Measurements from ENCODE around the gene LECT2. TPM values are rescaled to one million over a fixed set of nuclear protein-coding genes. Genes with fewer than 3 reads are reported as not detected.

The LECT2 gene
- total RNA-seq, 1 experiment from 2014 or later, result not detected

DNA sequence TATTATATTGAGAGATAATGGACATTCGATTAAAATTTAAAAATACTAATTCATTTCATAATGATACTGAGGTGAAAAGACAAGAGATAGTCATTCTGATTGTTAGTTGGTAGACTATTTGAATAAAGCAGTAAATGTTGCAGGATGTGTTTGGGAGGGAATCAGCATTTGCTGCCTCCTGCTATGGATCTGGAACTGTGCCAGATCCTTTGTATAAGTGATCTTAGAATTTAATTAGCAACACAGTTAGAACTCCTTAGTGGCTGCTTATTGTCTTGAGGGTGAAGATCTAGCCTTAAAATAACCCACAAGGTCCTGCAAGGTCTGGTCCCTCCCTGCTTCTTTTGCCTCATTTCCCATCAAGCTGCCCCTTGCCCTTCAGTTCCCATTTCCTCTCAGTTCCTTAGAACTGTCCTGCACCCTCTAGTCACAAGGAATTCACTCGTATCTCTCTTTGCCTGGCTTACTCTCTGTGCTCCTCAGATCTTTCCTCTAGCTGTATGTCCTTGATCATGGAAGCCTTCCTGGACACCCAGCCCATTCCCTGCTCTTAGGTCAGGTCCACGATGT, 12.5 kb downstream of the LECT2 start (continued):
- TF ChIP-seq, protein P1, sequence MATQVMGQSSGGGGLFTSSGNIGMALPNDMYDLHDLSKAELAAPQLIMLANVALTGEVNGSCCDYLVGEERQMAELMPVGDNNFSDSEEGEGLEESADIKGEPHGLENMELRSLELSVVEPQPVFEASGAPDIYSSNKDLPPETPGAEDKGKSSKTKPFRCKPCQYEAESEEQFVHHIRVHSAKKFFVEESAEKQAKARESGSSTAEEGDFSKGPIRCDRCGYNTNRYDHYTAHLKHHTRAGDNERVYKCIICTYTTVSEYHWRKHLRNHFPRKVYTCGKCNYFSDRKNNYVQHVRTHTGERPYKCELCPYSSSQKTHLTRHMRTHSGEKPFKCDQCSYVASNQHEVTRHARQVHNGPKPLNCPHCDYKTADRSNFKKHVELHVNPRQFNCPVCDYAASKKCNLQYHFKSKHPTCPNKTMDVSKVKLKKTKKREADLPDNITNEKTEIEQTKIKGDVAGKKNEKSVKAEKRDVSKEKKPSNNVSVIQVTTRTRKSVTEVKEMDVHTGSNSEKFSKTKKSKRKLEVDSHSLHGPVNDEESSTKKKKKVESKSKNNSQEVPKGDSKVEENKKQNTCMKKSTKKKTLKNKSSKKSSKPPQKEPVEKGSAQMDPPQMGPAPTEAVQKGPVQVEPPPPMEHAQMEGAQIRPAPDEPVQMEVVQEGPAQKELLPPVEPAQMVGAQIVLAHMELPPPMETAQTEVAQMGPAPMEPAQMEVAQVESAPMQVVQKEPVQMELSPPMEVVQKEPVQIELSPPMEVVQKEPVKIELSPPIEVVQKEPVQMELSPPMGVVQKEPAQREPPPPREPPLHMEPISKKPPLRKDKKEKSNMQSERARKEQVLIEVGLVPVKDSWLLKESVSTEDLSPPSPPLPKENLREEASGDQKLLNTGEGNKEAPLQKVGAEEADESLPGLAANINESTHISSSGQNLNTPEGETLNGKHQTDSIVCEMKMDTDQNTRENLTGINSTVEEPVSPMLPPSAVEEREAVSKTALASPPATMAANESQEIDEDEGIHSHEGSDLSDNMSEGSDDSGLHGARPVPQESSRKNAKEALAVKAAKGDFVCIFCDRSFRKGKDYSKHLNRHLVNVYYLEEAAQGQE (IDR thresholded peaks at IDR 0.05; ENCODE audit: low read depth), result no peak
- no peak for TF ChIP-seq EZH2phosphoT487 (IDR thresholded peaks at IDR 0.05; ENCODE audit: borderline replicate concordance)
- TF ChIP-seq, protein P2, sequence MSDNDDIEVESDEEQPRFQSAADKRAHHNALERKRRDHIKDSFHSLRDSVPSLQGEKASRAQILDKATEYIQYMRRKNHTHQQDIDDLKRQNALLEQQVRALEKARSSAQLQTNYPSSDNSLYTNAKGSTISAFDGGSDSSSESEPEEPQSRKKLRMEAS (IDR thresholded peaks at IDR 0.05), result no peak
- no peak for TF ChIP-seq RAD21 (IDR thresholded peaks at IDR 0.05; ENCODE audit: low read depth)

DNA sequence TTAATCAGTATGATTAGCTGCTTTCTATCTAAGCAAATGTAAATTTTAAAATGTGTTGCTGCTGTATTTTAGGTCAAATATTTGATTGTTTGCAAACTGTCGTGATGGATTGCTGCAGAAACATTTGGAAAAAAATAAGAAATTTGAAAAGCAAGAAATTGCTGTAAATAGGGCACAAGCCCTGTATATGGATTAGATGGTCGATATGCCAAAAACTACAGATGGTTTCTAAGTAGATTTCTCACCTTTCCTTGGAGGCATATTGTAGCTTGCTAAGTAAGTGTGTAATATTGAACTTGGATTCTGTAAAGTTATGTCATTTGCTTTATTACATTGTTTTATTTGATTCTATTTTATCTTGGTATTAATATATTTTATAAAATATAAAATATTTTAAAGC, 13.1 kb downstream of the LECT2 start:
- no peaks in the 10 kb centered on the region for H3K9me3 ChIP-seq (ENCODE audit: control insufficient read depth in 1 of 2, insufficient read depth in 1 of 2, low read depth in 1 of 2, low read length in 2 of 2)
- no peak overlapping the region for H2AFZ ChIP-seq (ENCODE audit: low read depth, low read length, poor library complexity, severe bottlenecking)
- H3K27ac ChIP-seq (ENCODE audit: low read depth, low read length), result no peak overlapping the region
- ChIA-PET RAD21 (ENCODE audit: low non-redundant PET in 1 of 2, low total read pairs in 2 of 2, uncharacterized antibody in 2 of 2, unreplicated experiment in 2 of 2) (no interaction called here), POLR2A (no interaction called here), CTCF (no interaction called here)
- H3K9ac ChIP-seq (ENCODE audit: low read length), result no peak overlapping the region
- DNase-seq (ENCODE audit: low read depth, low spot score), result no peak
- no peak overlapping the region for H3K4me3 ChIP-seq (replicated peaks in 1 of 2; ENCODE audit: low read depth in 1 of 2, low read length in 2 of 2)
- BruUV-seq (replicated peaks), result no TSS peak
- no peaks in the 10 kb centered on the region for H3K4me1 ChIP-seq (ENCODE audit: control insufficient read depth in 1 of 2, insufficient read depth in 2 of 2, low read length in 2 of 2)
- peaks cover 47% of the 10 kb centered on the region for H3K27me3 ChIP-seq (ENCODE audit: insufficient read depth, low read length)
- no peaks in the 10 kb centered on the region for H3K36me3 ChIP-seq (ENCODE audit: control insufficient read depth in 1 of 2, insufficient read depth in 2 of 2, low read length in 2 of 2)
- no peaks in the 10 kb centered on the region for H4K20me1 ChIP-seq (ENCODE audit: insufficient read depth)
- H3K9me2 ChIP-seq (ENCODE audit: insufficient read depth), result no peaks in the 10 kb centered on the region
- H3K79me2 ChIP-seq (ENCODE audit: insufficient read depth, low read length), result no peaks in the 10 kb centered on the region
- ATAC-seq, result no peak
- intact Hi-C loops (cut with micrococcal nuclease), result loop anchor here (10.0 kb wide), 1 partner anchor 273 kb away; no protein-coding TSS in a partner anchor
- H3K4me2 ChIP-seq (ENCODE audit: low read length), result no peak overlapping the region
- no peak for TF ChIP-seq EZH2phosphoT487 (IDR thresholded peaks at IDR 0.05; ENCODE audit: borderline replicate concordance)
- TF ChIP-seq, protein P2 (IDR thresholded peaks at IDR 0.05), result no peak
- TF ChIP-seq EZH2 (IDR thresholded peaks at IDR 0.05), result no peak
- no peak for TF ChIP-seq TCF7L2 (IDR thresholded peaks at IDR 0.05; ENCODE audit: borderline replicate concordance, extremely low read depth, insufficient read depth, insufficient read length)
- no peak for TF ChIP-seq ELF1 (IDR thresholded peaks at IDR 0.05; ENCODE audit: borderline replicate concordance, low read depth)
- no peak for TF ChIP-seq CEBPB (IDR thresholded peaks at IDR 0.05; ENCODE audit: low read depth)
- no peak for TF ChIP-seq CBX3 (IDR thresholded peaks at IDR 0.05; ENCODE audit: low read depth)
- TF ChIP-seq SIN3A (IDR thresholded peaks at IDR 0.05; ENCODE audit: low read depth), result no peak
- TF ChIP-seq, protein P1 (IDR thresholded peaks at IDR 0.05; ENCODE audit: low read depth), result no peak
- TF ChIP-seq, protein P3, sequence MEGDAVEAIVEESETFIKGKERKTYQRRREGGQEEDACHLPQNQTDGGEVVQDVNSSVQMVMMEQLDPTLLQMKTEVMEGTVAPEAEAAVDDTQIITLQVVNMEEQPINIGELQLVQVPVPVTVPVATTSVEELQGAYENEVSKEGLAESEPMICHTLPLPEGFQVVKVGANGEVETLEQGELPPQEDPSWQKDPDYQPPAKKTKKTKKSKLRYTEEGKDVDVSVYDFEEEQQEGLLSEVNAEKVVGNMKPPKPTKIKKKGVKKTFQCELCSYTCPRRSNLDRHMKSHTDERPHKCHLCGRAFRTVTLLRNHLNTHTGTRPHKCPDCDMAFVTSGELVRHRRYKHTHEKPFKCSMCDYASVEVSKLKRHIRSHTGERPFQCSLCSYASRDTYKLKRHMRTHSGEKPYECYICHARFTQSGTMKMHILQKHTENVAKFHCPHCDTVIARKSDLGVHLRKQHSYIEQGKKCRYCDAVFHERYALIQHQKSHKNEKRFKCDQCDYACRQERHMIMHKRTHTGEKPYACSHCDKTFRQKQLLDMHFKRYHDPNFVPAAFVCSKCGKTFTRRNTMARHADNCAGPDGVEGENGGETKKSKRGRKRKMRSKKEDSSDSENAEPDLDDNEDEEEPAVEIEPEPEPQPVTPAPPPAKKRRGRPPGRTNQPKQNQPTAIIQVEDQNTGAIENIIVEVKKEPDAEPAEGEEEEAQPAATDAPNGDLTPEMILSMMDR (IDR thresholded peaks at IDR 0.05 in 2 of 3, conservative IDR thresholded peaks at IDR 0.05 in 1 of 3; ENCODE audit: borderline replicate concordance in 1 of 3, insufficient read depth in 1 of 3, low read depth in 2 of 3, low read length in 2 of 3), result no peak
- no peak for TF ChIP-seq ZFX (IDR thresholded peaks at IDR 0.05)

All from HCT116 (cell line).